HG02798 (cell line): ENCODE measurements around the gene BCR.
"Not testable (repeated sequence)": the region's sequence is repeated elsewhere in the genome, so short reads cannot be mapped to it uniquely, and the experiment has no call there.

Experiments
- ATAC-seq: cut with Tn5 transposase; IDR thresholded peaks from one replicate; pipeline ENCODE4 v1.9.1; 2021; ENCODE audit warnings: mild to moderate bottlenecking; ENCODE audit not compliant: unreplicated experiment, poor library complexity

Gene BCR

DNA sequence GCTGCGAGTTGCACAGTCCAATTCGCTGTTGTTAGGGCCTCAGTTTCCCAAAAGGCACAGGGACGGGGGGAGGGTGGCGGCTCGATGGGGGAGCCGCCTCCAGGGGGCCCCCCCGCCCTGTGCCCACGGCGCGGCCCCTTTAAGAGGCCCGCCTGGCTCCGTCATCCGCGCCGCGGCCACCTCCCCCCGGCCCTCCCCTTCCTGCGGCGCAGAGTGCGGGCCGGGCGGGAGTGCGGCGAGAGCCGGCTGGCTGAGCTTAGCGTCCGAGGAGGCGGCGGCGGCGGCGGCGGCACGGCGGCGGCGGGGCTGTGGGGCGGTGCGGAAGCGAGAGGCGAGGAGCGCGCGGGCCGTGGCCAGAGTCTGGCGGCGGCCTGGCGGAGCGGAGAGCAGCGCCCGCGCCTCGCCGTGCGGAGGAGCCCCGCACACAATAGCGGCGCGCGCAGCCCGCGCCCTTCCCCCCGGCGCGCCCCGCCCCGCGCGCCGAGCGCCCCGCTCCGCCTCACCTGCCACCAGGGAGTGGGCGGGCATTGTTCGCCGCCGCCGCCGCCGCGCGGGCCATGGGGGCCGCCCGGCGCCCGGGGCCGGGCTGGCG is at the start of gene BCR:
Gene BCR (plus strand): TSS at position 209 of the 592 bp plus-strand sequence. CDS start 452 bp downstream, outside the sequence.
- peak; percentile 59 for ATAC-seq

DNA sequence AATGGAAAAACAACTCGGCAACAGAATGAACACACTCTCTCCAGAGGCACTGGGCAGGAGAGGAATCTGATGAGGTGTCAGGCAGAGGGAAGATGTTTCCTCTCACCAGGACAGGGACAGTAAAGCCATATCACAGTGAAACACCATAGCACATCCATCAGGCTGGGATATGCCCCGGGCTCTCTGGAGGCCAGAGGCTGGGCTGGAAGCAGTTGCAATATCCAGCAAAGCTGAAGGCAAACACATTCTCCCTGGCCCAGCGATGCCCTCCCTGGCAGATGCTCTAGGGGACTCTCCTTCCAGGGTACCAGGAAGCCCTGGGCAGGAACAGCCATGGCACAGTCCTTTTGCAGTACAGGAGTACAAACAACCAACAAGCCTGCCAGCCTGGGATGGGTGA is 49.6 kb upstream of the BCR start:
- no peak for ATAC-seq

DNA sequence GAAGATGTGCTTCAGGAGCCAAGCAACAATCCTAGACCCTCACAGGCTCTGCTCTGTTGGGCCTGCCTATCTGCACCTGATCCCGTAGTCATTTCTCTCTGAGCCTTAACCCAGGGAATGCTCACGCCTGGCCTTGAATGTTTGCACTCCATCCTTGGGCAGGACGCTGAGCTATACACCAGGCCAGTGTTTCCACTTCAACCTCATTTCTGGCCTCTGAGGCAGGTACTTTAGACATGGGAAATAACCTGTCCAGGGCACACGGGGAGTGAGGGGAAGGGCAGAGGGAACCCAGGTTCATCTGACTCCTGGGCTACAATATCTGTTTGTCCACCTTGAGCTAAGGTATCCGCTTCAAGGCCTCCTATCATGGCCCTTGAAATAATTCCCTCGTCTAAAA is 48.4 kb upstream of the BCR start:
- no peak for ATAC-seq

DNA sequence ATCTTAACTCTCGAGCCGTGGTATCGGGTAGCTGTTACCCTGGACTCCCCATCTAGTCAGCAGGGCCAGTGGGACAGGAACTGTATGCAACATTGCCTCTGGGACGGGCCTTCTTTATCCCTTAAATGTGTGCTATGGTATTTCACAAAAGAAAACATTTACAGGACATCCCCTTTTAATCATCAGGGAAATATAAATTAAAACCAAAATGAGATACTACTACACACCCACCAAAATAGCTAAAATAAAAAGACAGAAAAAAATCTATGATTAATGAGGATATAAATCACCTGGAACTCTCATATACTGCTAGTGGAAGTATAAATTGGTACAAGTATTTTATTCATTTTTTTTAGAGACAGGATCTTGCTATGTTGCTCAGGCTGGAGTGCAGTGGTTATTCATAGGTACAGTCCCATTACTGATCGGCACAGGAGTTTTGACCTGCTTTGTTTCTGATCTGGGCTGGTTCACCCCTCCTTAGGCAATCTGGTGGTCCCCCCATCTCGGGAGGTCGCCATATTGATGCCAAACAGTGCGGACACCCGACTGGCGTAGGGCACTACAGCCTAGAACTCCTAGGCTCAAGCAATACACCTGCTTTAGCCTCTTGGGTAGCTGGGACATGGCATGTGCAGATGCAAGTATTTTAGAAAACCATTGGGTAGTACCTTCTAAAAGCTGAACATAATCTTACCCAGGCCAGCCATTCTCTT is 47.8 kb upstream of the BCR start:
- ATAC-seq: no peak

DNA sequence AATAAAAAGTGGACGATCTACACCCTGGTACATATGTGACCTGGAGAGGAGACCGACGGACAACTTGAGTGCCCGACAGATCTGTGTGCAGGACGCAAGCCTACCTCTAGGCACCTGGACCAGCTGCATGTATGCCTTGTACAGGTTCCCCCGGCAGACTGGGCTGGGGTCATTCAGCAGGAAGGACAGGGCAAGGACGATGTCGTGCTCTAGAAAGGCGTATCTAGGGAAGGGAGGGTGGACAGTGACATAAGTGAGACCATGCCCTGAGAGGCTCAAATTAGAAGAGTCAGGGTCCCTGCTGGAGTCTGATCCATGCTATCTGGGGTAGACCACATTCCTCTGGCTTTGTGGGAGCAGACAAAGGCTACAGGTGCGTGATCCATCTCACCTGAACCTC is 46.4 kb upstream of the BCR start:
- ATAC-seq: no peak

DNA sequence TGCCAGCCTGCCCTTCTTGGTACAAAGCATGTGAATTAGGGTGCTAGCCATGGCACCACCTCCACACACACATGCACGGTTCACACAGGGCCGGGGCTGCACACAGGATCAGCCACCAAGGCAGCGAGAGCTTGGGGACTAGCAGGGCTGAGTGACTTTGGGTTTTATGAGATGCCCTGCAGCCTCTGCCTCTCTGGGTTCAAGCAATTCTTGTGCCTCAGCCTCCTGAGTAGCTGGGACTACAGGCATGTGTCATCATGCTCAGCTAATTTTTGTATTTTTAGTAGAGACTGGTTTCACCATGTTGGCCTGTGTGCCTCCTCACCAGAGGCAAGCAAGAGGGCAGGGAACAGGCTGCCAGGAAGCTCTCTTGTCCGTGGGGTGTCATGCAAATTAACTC is 43.3 kb upstream of the BCR start:
- ATAC-seq: not testable (repeated sequence)

DNA sequence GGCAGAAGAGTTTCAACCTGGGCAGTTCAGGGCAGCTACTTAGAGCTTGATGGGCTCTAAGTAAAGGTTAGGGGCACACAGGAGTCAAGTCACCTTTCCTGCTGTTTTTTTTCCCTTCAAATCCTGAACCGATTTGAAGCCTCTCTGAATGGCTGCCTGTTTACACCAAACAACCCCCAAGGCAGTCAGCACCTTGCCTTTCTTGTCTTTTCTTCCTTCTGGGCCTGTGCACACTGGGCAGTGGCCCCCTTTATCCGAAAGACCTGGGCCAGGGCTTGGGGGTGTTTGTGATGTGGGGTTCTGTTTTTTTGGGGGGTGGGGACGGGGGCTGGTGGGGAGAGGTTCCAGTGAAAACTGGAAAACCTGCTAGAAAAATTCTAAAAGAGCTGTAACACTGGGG is 42.8 kb upstream of the BCR start:
- no peak for ATAC-seq

DNA sequence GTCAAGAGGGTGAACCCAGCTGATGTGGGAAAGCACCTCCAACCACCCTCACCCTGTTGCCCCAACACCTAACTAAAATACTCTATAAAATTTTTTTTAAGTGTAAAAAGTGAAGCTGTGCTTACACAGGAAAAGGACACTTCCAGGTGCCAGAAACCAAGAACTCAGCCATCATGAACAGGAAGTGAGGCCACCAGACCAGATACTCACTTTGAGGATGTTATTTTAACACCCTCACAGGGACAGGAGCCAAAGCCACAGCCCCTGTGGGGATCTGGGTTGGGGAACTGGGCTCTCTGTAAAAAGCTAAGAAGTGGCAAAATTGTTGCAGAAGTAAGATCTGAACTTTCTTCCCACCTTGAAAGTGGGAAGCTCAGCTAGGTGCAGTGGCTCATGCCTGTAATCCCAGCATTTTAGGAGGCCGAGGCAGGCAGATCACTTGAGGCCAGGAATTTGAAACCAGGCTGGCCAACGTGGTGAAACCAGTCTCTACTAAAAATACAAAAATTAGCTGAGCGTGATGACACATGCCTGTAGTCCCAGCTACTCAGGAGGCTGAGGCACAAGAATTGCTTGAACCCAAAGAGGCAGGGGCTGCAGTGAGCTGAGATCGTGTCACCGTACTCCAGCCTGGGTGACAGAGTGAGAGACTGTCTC is 42.3 kb upstream of the BCR start:
- peak; percentile 36 for ATAC-seq

DNA sequence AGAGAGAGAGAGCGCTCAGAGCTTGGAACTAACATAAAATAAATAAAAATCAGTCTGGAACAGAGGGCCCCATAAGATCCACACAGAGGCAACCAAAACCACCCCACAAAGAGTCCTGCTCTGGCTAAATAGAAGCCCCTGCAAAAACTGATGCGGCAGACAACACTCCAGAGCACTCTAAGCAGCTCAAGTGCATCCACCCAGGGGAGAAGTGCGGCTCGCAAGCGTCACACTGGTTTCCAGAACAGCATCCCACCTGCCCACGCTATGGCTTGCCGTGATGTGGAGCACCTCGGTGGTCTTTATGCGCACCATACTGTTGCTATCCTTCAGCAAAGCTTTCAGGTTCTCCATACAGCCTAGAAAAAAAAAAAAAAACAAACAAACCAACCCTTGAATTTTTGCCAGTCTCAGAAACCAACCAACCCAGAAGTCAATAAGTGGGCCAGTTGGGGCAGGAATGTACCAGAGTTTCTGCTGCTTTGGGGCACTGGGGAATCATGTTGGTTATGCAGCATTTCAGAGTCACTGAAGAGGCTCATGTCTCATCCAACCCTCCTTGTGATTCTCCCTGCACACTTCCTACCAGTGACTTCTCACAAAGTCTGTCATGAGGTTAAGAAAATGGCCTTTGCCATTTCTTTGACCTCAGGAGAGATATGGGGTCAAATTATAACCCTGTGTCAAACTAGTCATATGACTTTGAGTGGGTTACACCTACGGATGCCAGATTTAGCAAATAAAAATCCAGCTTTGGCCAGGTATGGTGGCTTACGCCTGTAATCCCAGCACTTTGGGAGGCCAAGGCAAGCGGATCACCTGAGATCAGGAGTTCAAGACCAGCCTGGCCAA is 41.5 kb upstream of the BCR start:
- ATAC-seq: no peak

DNA sequence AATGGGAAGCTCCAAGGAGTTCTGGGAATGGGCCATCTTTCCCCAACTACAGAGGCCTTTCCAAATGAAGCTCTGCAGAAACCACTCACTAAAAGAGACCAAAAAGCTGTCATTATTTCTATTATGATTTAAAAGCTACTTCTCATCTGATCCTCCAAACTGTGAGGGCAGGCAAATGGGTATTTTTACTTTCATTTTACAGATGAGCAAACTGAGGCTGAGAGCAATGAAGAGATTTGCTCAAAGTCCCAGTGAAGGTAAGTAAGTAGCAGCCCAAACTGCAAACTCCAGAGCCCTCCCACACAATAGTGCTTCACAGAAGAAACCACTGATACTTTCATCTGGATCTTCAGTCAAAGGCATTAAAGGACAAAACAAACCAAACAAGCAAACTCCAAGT is 39.9 kb upstream of the BCR start:
- ATAC-seq: no peak

DNA sequence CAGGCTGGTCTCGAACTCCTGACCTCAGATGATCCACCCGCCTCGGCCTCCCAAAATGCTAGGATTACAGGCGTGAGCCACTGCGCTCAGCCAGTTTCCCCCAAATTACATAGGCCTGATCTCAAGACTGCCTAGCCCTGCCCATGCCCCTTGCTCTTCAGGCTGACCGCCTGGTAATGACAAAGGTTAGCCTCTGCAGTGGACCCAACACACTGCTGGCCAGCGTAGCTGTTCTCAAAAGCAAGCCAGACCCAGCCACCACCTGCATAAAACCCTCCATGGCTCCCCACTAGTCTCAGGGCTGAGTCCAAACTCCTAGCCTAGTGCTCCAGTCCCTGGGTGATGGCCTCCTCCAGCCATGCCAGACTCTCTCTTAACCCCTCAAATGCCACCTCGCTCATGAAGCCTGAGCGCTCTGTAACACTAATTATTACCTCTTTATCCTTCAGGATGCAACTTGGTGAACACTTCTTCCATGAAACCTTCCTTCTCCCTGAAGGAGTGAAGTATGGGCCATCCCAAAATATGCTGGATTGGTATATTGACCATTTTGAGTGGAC is 37.7 kb upstream of the BCR start:
- no peak for ATAC-seq

DNA sequence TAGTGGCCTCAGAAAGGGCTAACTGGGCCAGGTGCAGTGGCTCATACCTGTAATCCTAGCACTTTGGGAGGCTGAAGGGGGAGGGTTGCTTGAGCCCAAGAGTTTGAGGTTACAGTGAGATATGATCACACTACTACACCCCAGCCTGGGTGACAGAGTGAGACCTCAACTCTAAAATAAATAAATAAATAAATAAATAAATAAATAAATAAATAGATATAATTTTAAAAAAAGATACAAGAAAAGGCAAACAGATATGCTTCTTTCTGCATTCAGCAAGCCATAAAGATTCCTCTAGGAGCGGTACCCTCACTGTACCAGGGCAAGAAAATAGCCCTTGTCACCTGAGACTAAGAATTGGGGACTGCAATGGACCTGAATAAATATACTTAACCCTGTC is 37.2 kb upstream of the BCR start:
- no peak for ATAC-seq

DNA sequence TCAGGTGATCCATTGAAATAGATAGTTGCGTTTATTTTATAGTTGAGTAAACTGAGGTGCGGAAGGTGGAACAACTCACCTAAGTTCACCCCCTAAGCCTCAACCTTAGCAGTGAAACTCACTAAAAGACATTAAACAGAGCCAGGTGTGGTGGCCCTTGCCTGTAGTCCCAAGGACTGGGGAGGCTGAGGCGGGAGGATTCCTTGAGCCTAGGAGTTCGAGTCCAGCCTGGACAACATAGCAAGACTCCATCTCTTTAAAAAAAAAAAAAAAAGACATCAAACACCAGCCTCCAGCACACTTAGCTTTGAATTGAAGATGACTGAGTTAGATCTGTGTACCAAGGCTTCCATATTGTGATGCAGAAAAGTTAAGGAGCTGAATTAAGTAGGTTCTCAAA is 35.9 kb upstream of the BCR start:
- ATAC-seq: no peak

DNA sequence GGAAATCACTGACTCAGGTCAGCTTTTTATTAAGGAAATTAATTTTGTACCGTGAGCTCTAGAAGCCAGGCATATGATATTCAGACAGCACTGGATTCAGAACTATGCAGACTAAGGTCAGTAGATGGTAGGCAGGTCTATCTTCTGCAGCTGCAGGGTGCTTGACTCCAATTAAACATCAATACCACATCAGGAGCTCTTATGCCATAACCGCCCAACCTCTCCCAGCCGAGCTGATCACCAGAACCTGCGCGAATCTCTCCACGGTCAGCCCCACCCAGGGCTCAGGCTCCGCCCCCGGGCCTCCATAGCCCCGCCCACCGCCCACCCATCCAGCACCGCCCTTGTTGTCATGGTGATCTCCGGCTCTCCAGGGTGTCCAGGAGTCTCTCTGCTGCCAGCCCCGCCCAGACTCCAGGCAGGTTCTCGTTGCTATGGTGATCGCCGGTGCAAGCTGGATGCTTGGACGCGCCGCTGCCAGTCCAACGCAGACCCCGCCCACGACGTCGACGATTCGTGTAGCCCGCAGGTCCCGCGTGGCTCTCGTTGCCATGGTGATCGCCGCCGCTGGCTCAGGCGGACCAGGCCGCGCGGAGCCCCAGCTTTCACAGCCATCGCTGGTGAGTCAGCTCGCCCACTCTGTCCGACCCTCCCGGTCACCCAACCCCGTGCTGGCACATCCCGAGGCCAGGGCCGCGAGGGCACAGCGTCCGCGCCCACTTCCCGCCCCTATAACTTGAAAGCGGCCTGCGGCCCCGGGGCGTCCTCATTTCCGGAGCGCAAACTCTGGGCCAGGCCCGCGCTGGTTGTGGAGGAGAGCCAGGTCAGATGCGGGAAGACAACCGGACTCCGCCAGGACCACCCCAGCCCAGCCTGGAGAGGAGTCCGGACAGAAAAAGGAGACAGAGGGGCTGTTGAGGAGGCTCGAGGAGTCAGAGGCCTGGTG is 35.1 kb upstream of the BCR start, which contains the start of gene RAB36:
Gene RAB36 (plus strand): TSS at position 546 of the 946 bp plus-strand sequence. CDS start 1,140 bp downstream, outside the sequence.
- ATAC-seq: peak; percentile 62

DNA sequence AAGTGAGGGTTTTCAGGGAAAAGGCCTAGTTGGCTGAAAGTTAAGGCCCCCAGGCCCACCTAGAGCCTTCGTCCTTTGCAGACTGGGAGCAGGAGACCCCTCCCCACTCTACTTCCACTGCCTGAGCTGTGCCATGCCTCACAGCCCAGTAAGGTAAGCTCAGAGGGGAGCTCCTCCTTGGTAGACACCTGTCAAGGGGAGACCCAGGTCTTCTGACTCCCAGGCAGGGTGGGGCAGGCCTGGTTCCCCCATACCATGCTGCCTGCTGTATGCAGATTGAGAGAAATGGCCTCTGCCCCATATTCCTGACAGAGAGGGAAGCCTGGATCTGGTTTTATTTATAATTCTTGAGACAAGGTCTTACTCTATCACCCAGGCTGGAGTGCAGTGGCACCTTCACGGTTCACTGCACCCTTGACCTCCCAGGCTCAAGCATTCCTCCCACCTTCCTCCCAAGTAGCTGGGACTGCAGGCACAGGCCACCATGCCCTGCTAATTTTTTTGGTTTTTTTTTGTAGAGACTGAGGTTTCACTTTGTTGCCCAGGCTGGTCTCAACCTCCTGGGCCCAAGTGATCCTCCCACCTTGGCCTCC is 34.3 kb upstream of the BCR start:
- no peak for ATAC-seq

DNA sequence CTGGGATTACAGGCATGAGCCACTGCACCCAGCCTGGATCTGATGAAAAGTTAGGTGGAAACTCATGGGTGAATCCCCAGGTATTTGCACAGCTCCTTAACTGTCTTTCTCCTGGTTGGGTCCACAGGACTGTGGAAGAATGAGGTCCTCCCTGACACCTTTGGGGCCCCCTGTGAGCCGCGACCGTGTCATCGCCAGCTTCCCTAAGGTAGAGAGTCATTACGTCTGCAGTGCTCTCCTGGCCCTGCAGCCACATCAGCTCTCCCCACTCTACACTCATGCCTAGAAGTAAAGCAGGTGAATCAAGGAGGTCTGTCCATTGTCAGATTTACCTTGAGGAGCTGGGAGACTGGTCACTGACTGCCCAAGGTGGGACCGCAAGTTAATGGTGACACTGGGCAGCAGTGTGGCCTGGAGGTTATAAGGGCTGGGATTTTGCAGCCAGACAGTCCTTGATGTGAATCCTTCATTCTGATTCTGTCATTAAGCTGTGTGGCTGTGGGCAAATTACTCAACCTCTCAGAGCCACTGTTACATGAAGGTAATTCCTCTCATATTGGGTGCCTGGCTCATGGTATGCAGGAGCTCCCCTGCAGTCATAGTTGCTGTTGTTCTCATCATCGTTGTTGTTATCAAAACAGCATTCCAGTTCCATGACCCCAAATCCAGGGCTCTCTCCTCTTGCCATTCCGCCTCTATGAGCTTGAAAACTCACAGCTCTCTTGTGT is 33.7 kb upstream of the BCR start:
- ATAC-seq: no peak

DNA sequence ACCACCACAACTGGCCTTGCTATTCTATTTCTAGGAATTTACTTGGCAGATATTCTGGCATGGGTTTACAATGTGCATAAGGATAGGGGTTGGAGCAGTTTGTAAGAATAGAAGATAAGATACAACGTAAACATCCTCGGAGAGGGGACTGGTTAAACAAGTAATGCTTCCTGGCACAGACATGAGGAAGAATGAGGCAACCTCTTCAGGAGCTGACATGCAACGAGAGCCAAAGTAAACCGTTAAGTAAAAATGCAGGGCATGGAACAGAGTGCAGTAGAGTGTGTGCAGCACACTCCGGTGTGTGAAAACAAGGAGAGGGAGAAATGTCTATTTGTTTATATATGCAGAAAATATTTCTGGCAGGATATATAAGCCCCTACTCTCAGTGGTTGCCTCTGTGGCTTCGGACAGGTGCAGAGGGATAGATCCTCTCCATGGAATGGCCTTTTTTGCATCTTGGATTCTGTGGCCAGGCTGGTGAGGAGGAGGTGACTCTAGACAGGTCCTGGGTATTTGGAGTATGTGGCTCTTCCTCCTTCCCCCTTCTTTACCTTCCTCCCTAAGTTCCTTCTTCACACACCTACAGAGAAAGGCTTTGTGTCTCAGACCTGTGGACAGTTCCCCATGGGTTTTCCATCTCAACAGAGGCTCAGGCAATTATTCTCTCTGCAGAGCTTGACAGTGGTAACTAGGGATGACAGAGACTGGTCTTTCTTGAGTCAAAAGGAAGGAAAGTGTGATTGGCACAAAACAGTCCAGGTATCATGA is 32.5 kb upstream of the BCR start:
- ATAC-seq: no peak
